COLO668 (cell line): ENCODE results near the gene RNF152.

Source experiments
- DNase-seq: peaks from one replicate; lab custom pipeline; 2025; ENCODE audit not compliant: unreplicated experiment; lab: John Stamatoyannopoulos, UW

RNF152 gene

GRCh38 chr18:61761875-61762274 is 130.9 kb downstream of the RNF152 start:
- DNase-seq: no peak
